HG02571 (cell line): ENCODE results near the gene TTF2.
"Not testable (repeated sequence)": the region's sequence is repeated elsewhere in the genome, so short reads cannot be mapped to it uniquely, and the experiment has no call there.

Source experiments
- ATAC-seq: cut with Tn5 transposase; IDR thresholded peaks from one replicate; pipeline ENCODE4 v1.9.1; 2021; ENCODE audit warnings: mild to moderate bottlenecking, moderate library complexity; ENCODE audit not compliant: unreplicated experiment

TTF2 gene

DNA sequence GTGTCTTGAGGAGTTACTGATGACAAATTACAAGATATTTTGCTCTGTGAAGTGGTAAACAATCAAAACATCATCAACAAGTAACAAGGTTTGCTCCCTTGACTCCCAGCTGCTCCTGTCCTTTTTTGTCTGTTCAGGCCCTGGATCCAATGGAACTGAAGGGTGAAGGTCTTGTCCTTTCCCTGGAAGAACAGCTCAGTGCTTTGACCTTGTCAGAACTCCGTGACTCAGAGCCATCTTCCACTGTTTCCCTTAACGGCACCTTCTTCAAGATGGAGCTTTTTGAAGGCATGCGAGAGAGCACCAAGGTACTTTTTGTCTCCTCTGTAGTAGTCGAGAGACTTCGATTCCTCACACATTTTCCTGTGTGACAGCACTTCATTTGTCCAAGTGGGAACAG lies 32.5 kb downstream of the TTF2 start:
- ATAC-seq = no peak

- no peak for ATAC-seq
Observed at GRCh38 chr1:117093091-117093534, 33.0 kb downstream of the TTF2 start.

DNA sequence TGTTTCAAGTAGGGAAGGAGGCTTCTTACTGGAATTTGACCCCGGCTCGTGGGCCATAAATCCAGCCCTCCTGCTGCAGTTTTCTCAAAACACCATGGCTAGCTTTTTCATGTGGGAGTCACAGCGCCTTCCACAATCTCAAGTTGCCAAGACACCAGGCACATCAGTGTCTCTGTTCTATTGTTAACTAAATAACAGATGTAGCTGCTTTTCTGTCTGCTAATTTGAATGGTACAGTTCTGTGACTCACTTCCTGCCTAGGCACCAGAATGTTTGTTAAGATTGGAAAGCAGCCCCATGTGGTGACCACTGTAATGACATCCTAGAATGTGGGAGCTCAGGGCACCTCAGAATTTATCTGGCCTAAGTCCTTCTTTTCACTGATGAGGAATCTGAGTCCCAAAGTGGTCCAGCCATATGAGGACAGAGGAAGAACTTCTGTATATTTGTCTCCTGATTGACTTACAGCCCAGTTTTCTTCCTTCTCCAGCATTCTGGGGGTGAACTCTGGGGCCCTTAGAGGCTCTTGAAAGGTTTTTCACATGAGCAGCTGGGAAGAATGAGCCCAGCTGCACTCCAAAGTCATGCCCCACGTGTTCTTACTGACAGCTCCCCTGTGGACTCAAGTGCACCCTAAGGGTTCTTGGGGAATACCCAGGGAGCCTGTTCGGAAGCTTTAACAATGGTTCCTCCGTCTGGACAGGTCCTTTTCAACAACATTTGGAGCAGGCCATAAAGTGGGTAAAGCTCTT lies 33.9 kb downstream of the TTF2 start:
- peak; percentile 79 for ATAC-seq

- ATAC-seq = no peak
Observed at GRCh38 chr1:117094841-117095604, 34.9 kb downstream of the TTF2 start.

DNA sequence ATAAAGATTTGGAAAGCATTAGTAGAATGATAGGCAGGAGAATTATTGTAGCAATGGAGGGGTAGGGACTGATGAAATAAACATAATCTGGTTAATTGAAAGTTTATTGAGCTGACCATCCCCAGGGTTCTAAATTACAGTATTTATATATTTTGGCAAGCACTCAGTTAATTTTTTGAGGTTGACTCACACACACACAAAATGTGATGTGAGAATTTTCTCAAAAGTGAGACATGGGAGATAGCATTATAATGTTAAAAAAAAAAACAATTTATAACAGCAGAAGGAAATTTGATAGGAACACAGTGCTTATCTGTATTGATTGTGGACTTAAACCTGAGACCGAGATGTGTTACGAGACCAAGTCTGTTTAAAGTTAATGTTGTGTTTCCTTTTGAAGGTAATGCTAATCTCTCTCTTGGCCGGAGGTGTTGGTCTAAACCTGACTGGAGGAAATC lies 36.9 kb downstream of the TTF2 start:
- no peak for ATAC-seq

- no peak for ATAC-seq
Observed at GRCh38 chr1:117097443-117097842, 37.3 kb downstream of the TTF2 start.

- ATAC-seq = no peak
Observed at GRCh38 chr1:117098287-117098890, 38.3 kb downstream of the TTF2 start.

DNA sequence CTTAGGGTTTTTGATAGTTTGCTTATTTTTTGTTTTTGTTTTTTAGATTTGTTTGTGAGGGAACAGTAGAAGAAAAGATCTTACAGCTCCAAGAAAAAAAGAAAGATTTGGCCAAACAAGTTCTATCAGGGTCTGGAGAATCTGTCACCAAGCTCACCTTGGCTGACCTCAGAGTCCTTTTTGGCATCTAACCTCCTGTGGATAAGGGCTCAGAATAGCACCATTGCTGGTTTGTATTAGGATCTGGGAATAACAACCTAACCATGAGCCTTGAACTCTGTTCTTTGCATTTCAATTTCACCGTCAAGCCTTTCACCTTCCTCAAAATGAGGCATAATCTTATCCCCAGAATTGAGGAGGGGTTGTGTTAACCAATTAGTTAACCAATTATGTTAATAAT lies 41.2 kb downstream of the TTF2 start:
- ATAC-seq = no peak

DNA sequence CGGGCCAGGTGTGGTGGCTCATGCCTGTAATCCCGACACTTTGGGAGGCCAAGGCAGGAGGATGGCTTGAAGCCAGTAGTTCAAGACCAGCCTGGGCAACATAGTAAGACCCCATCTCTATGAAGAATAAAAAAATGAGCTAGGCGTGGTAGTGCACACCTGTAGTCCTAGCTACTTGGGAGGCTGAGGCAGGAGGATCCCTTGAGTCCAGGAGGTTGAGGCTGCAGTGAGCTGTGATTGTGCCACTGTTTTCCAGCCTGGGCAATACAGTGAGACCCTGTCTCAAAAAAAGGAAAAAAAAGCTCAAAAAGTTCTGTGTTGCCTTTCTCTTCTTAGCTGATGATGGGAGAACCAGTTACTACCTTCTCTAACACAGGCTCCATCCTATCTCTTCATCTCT lies 41.7 kb downstream of the TTF2 start:
- ATAC-seq = not testable (repeated sequence)

GRCh38 chr1:117104986-117105385 lies 44.9 kb downstream of the TTF2 start:
- ATAC-seq = no peak

DNA sequence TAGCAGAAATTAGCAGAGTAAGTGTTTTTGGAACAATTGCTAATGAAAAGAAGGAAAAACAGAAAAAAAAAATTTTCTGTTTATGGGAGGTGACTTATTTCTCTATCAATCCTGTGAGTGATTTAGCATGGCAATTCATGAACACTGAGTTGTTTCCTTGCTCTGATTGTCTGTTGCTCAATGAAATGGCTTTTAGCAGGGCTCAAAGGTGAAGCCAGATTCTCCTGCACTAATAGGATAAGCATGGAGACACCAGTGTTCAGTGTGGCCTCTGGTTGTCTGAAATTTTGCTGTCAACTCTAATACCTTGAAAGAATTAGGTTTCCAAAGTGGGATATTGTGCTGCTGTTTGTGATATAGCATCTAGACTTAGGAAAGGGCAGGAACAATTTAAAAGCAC lies 45.6 kb downstream of the TTF2 start:
- no peak for ATAC-seq

DNA sequence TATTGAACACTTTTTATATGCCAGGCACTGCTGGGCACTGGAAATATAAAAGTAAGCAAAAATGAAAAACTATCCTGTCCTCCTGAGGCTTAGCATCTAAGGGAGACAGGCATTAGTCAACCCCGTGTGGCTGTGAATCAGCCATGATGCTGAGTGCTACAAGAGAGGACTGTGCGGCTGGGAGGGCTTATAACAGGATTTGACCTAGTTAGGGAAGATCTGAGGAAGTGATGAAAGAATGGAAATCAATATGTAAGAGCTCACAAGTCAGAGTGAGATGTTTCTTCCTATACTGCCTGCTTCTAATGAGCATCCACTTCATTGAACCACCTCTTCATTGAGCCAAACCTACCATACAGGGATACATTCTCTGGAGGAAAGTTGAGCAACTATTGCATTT lies 46.4 kb downstream of the TTF2 start:
- no peak for ATAC-seq

DNA sequence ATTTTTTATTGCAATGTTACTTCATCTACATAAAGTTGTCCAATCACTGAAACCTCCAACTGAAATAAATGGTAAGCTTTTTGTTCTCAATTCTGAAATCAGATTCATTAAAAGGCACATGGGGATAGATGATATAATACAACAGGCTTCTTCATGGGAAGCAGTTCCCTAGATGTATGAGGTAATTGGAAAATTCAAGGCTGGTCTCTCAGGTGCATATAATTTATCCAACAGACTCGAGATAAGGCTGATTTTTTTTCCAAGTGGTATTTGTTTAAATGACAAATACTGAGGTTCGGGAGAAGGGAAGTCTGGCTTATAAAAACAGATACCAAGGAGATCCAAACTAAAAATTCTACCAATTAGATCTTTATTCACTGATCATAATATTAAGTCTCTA lies 47.2 kb downstream of the TTF2 start:
- ATAC-seq = no peak

- ATAC-seq = no peak
Observed at GRCh38 chr1:117110774-117111173, 50.6 kb downstream of the TTF2 start.

DNA sequence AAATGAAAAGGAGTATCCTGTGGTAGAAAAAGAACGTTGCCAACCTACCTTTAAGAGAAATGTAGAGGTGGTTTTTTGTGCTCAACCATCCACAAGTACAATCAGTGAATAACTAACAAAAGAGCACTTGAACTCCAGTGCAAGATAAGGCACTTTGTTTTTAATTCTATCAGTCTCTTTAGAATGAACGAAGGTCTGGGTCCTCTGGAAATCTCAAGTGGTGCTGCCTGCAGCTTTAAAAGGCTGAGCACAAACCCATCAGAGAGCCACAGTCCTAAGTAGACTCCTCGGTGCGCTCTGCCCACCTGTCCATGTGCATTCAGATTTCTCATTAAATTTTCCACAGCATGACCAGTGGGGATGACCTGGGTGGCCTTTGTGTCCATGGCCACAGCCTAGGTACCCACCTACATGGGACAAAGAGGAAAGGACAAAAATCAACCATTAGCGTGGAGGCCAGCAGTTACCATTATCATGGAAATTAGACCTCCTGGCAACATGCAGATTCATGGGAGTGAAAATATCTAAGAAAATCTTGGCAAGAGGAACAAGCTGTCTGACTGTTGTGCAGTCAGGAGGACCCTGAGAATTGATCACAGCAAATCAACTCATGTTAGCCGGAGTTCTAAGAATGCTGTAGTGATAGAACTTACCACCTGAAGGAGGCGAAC lies 52.1 kb downstream of the TTF2 start:
- ATAC-seq = no peak

- ATAC-seq = no peak
Observed at GRCh38 chr1:117113199-117113598, 53.1 kb downstream of the TTF2 start.

- no peak for ATAC-seq
Observed at GRCh38 chr1:117114877-117115276, 54.8 kb downstream of the TTF2 start.

DNA sequence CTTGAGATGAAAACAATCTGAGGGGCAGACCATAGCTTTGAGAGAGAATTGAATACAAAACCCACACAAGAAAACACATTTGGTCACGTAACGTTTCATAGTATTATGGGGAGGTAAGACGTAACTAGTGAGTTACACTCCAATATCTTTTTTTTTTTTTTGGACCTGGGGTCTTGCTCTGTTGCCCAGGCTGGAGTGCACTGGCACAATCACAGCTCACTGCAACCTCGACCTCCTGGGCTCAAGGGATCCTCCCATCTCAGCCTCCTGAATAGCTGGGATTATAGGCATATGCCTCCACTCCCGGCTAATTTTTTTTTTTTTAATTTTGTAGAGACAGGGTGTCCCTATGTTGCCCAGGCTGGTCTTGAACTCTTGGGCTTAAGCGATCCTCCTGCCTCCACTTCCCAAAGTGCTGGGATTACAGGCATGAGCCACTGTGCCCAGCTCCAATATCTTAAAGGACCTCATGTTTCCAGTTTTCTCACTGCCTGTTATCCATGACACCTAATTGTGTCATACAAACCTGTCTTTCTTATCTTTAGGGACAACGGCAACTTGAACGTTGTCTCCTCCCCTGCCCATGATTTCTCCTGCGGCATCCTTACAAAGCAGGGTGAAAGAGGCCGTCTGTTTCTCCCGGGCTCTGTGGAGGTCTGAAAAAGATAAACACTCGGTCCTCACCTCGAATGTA lies 56.1 kb downstream of the TTF2 start:
- no peak for ATAC-seq

DNA sequence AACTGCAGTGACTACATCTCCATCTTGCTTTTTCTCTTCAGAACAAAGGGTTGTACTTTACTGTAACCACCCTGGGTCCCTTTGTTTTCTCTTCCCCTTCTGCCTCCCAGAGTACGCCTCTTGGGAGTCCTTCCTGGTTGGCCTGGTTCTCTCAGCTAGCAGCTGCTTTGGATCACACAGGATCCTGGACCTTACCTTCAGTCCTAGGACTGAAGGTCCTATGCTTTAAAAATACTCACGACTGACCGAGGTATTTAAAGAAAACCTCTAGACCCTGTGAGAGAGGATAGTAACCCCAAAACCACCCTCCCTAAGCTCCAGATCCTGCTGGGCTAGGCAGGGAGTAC lies 56.6 kb downstream of the TTF2 start:
- no peak for ATAC-seq

- ATAC-seq = no peak
Observed at GRCh38 chr1:117117697-117118096, 57.6 kb downstream of the TTF2 start.

DNA sequence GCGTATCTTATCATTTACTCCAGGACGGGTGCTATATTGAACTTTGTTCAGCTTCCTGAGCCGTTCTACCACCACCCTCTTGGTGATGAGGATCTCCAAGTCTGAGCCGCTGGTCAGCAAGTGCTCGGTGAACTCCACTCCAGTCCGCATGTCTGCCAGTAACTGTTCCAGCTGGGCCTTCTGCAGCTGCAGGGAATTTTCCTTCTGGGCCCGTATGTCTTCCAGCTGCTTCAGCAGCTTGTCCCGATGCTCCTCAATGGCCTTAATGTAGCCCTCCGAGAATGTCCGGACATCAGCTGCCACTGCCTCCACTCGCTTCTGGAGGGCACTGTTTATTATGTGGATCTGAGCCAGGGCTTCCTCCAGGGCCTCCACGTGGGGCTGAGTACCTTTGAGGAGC lies 58.0 kb downstream of the TTF2 start:
- ATAC-seq = no peak
